Stimulated activated CD8-positive, alpha-beta memory T cell treated with anti-CD3 and anti-CD28 coated beads, Interleukin-7, amount 100 ng/mL, for 1 hour (primary cell): ENCODE results near the gene NELL1.
"Not testable (repeated sequence)": the region's sequence is repeated elsewhere in the genome, so short reads cannot be mapped to it uniquely, and the experiment has no call there.

Experiments used
- DNase-seq, 2 donors: peaks; one replicate each; pipeline ENCODE4 v3.0.0-alpha.2; 2020; ENCODE audit warnings: low read depth in 2 of 2

The NELL1 gene

DNA sequence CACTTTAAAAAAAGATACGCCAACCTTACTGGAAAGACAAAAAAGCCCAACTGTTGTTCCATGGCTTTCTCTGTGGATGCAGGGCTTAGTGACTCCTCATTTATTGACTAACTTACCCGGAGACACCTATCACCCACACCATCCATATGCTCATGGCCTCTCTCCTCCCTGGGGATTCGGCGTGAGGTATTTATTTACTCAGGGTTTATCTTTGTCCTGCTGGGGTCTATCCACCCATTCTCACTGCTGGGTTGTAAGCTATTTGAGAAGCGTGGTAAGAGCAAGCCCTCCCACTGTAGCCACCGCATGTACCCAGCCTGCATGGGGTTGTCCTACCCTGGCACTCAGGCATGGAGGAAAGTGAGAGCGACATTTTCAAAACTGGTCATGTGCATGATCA, 93.6 kb downstream of the NELL1 start:
- DNase-seq = no peak

DNA sequence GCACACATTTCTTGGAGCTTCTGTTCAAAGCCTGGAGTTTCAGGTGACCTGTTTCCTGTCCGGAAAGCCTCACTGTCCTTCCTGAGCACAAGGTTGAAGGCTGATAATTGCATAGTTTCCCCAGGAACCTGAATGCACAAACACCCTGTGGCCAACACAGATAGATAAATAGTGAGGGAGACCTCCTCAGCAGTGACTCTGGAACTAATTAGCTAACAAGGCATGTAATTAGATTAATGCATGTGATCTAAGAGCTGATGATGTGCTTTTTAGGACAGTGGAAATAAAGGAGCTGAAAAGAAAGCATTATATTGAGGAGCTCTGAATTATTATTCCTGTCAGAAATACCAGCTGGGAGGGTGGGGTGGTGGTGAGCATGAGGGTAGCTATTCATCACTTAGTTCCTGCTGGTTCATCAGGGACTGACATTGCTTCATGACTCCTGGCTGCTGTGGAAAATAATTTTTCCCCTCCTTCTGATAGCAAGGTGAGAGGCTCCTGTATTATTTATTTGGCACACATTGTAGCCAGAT, 101.1 kb downstream of the NELL1 start:
- no peak for DNase-seq

DNA sequence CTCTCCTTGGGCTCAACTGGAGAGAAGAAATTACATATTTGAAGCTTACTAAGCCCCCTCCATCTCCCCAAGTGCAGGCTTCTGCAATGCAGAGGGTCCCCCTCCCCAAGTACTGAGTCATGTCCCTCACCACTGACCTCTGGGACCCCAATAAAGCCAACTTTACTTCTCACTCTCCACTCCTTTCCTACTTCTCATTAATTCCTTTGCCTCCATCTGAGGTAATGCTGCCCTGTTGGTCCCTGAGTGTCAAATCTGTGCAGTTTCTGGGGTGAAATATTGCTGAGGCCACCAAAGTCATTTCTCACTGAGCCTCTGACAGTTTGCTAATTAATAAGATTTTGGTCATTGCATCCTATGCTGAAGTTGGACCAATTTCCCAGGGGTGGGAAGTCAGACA, 101.6 kb downstream of the NELL1 start:
- no peak for DNase-seq

DNA sequence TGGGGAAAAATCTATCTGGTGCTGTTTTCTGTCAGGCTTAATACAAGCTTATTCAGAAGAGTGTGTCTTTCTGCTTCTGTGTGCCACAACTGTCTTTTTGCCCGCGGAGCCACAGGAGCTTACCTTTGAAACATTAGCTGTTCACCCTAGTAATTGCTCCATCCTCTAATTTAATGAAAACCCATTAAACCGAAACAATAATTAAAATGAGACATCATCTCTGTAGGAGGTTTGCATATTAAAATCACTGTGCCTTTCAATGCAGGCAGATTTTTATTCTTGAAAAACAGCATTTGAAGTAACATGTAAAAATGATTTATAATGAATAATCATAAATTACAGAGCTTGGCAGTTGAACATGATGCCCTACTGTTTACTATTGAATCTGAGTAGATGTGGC, 102.3 kb downstream of the NELL1 start:
- no peak for DNase-seq

DNA sequence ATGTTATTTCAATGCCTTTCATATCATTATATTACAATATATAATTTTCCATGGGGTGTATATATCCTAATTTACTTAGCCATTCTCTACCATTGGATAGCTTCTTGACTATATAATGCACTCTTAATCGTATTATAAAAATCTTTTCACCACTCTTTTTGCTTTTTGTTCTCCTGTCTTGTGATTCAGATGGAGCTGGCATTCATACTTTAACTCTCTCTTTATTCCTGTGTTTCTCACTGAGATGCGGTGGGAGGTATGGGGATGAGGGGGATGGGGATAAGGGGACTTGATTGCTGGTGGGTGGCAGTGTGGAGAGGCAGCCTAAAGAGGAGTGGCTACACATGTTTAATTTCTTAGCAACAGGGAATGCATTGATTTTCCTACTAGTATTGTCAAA, 105.9 kb downstream of the NELL1 start:
- no peak for DNase-seq

DNA sequence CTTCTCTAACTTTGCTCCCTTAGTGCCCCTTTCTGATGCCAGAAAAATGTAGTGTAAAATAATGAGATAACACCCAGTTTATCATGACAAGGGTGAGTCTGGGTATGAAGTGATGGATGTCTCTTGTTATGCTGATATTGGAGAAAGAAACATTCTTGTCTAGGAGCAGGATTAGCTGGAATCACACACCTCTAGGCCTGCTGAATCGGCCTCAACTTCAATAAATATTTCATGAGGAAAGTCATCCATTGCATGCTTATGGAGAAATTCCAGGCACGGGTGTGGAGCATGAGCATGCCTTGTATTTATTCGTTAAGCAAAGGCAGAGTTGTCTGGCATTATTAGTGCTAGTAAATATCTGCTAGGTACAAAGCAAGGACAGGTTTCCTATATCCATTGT, 113.4 kb downstream of the NELL1 start:
- DNase-seq = no peak

DNA sequence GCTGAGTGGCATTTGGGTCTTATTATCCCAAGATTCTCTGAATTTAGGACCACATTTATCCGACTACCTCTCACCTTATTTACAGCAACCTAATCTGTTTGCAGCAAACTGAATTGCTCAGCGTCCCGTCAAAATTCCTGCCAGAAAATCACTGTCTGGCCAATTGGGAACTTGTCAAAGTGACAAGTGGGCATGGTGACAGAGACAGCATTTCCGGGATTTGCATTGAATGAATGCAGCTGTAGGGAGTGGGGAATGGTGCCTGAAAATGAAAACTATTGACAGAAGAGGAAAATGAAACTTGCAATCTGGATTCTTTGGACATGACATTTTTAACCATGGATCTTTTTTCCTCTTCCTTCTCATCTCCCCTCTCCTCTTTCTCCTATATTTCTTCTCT, 113.8 kb downstream of the NELL1 start:
- DNase-seq = no peak

DNA sequence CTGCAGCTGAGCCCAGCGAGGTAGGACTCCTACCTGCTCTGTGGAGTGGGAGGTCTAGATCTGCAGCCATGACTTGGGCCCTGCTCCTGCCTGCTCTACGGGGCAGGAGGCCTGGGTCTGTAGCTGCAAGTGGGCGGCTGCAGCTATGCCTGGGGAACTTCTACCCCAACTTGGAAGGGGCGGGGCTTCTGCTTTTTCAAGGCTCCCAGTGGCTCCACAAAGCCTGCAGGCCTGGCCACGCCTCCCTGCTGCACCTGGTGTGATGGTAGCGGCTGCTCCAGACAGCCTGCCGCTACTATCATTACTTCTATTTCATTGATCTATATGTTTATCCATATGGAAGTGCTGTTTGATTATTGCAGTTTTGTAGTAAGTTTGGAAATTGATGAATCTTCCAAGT, 121.2 kb downstream of the NELL1 start:
- DNase-seq = no peak

DNA sequence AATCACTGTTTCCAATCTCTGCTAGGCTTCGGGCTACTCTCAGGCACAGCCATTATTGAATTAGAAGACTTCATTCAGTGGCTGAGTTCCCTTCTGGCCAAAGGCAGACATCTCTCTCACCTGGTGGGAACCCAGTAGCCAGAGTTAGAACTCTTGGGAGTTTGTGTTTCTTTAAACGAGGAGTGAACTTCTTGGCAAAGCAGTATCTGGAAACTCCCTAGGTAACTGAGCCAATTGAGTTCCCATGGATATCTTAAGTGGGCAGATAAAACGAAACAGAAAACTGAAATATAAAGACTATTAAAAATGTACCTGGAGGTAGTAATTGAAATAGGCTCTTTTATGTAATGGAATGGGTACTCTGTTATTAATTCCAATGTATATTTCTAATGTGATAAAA, 125.6 kb downstream of the NELL1 start:
- DNase-seq = no peak

DNA sequence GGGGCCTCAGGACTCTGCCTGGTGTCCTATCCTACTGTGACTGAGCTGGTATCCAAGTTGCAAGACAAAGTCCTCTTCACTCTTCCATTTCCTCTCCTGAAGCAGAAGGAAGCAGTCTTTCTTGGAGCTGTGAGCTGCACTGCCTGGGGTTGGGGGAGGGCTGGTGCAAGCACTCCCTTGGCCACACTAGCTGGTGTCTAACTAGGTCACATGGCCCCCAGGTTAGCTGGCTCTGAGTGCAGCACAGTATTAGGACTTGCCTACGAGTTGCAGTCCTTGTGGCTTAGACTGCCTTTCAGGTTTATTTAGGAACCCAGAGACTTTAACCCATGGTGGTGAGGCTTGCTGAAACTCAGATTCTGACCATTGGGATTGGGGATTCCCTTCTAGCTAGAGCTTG, 138.9 kb downstream of the NELL1 start:
- DNase-seq = no peak

DNA sequence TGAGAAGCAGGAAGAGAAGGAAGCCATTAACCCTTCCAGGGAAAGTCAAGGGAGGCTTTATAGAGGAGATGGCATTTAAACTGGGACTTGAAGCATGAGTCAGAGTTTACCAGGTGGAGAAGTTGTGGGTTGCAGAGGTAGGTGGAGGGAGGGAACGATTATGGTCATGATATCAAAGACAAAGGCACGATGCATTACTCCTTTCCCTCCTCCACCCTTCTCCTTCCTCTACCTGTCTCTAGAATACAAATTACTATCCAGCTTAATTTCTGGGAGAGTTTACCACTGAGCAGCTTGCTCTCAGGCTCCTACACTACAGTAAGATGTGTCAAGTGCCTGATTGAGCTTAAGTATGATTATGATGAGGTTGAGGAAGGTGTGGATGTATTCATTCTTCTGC, 151.7 kb downstream of the NELL1 start:
- DNase-seq = no peak

DNA sequence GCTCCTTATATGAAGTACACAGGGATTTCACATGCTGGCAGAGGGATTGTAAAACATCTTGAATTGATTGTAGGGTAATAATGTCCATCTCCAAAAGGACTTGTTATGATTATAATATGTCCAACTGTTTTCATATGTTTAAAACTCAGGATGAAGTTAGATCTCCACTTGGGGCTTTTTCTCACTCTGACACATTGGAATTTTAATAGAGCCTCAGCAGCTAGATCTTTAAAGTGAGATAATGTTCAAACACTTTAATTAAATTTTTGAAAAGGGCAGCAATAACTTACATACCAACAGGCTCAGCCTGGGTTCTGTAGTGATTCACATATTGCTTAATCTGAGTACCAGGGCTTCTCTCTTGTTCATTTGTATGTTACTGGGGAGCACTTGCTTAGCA, 152.1 kb downstream of the NELL1 start:
- DNase-seq = no peak

DNA sequence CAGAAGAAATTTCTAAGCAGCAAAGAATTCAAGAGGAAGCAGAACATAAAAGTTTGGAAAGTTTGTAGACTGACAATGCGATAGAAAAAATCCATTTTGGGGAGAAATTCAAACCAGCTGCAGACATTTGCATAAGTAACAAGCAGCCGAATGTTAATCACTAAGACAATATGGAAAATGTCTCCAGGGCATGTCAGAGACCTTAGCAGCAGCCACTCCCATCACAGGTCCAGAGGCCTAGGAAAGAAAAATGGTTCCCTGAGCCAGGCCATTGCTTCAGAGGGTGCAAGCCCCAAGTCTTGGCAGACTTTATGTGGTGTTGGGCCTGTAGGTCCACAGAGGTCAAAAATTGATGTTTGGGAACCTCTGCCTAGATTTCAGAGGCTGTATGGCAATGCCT, 155.4 kb downstream of the NELL1 start:
- DNase-seq = no peak

DNA sequence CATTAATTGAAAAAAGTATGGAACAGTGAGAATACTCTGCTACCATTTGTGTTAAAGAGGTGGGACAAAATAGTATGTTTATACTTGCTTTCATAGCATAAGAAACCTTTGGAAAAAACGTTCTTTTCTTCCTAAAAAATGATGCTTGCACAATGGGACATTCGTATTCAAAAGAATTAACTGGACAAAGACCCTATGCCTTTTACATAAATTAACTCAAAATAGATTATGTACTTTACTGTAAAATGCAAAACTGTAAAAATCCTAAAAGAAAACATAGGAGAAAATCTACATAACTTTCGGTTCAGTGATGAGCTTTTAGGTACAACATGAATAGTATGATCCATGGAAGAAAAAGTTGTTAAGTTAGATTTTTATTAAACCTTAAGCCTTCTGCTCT, 166.2 kb downstream of the NELL1 start:
- DNase-seq = no peak

DNA sequence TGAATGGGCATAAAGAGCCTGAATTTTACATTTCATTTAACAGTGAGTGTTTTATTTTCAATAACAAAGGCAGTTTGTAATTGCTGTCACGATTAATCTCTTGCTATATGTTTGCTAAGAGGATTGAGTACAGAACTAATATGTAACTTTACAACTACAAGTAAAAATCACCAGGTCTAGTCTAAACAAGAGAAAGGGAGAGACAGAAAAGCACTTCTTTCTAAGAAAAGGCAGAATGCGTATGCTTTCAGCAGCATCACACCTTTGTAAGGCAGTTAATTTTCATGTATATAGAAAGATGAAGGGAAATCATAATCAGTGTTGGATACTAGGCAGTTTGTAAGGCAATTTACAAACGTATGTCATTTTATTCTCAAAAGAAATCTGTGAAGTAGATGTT, 169.8 kb downstream of the NELL1 start:
- no peak for DNase-seq

DNA sequence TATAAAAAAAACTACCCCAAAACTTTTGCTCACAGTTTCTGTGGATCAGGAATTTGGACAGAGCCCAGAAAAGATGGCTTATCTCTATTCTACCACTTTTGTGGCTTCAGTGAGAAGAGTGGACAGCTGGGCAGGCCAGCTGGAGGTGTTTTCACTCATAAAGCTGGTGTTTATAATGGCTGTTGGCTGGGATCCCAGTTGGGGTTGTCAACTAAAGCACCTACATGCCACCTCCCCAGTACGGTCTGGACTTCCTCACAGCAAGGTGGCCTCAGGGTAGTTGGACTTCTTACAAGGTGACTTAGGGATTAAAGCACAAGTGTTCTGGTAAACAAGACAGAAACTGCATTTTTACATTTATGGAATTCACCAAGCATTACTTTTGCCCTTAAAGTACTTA, 171.0 kb downstream of the NELL1 start:
- no peak for DNase-seq

DNA sequence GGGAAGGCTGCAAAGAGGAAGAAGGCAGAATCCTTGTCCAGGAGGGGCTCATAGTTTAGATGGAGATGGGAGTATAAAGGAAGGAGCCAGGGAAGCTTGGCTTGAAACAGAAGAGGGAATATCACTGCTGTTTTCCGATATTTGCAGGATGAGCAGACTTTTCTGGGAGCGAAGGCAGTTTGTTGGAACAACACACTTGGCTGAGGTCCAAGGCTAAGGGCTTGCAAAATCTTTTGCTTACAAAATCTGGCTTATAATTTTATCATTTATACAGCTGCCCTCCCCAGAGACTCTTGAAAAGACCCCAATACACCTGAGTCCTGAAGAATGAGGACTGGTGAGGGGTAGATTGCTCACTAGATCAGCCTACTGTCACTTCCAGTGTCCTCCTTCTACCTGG, 174.8 kb downstream of the NELL1 start:
- DNase-seq = no peak

DNA sequence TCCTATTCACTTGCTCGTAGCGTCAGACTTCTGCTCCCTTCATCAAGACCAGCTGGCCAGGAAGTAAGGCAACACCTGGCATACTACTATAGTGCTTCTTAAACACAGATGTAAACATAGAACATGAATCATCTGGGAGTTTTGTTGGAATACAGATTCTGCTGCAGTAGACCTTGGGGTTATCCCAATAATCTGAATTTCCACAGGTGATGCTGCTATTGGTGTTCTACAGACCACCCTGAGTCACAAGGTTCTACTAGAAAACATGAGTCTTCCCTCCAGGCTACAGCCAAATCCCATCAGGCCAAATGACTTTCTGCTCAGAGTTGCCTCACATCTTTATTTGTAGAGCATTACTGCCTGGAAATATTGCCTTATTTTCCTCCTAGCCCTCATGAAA, 175.2 kb downstream of the NELL1 start:
- DNase-seq = no peak

DNA sequence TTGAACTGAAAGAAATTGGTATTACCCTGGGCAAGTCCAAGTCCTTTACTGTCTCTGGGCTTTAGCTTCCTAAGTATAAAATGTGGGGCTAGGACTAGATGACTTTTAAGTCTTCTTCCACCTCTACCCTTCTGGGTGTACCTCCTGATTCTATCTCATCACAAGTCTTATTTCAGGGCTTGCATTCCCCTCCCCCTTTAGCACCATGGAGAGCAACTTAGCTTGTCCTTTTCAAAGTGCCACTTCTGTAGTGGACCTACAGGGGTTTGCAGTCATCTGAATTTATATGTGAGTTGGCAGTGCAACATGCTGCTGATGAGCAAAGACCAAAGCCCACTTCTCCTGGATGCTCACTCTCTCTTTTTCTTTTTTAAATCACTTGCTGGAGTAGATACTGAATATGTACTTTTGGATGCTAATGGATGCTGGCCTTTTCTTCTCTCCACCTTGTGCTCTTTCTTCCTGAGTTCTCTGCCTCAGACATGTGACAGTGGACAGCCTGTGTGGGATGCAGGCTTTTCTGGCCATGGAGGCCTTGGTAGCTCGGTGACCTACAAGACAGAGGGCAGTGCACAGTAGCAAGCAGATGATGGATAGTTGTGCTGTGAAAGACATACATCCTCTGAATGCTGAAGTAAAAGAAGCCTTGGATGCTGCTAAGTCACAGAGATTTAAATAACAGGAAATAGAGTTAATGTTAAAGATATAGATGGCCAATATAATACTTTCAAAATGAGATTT, 185.0 kb downstream of the NELL1 start:
- no peak for DNase-seq

DNA sequence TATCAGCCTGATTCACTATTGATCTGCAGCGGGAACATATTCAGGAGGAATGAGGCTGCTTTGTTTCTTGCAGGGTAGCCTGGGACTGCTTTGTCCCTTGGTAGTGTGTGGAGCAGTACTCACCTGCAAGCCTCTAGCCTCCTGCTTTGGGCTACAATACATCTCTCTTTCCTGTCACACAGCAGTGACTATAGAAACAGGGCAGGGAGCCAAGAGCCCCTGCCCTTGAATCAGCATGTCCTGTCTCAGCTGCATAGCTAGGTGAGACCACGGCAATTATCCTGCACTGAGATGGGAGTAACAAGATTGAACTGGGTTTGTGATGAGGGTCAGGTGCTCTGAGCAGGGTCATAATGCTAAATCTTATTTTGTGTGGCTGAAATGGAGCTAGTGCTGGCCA, 191.9 kb downstream of the NELL1 start:
- DNase-seq = no peak

DNA sequence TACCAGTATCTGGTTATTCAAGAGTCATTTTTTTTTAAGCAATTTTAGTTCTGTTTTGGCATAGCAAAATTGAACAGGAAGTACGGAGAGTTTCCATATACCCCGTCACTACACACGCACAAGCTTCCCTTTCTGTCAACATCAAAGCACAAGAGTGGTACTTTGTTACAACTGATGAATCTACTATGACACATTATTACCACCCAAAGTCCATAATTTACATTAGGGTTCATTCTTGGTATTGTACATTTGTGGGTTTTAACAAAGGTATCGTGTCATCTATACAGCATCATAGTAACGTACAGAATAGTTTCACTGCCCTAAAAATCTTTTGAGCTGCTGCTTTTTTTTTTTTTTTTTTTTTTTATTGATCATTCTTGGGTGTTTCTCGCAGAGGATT, 192.9 kb downstream of the NELL1 start:
- DNase-seq = not testable (repeated sequence)

DNA sequence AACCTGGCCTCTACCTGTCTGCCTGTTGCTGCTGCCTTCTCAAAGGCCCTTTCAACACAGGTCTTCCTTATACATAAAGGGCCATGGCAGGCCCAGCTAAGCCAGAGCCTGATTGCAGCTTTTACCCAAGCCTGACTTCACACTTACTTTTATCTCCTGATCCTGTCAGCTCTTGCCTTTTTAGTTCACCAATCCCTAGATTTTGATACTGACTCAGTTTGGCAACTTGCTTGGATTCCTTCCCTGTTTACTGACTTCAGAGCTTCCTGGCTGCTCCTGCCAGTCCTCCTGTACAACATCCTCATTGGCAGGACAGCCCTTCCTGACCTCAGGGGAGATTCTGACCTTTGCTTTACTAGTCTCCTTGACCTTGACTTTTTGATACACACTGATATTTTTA, 195.2 kb downstream of the NELL1 start:
- no peak for DNase-seq

DNA sequence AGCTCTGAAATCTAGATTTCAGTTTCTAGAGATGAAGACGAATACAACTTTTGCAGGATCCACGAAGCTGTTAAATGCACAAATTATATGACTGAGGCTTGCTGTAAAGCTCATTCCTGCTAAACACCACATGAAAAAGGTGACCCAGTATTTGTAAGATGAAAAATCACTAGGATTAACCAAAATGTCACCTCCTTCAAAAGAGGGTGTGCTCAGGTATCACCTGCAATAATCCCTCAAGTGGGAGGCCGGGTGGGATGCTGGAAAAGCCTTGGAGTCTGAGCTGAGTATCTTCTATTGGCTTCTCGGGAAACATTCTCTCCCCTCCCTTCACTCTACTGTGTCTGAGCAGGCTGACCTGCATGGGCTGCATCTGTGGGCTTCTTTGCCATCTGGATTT, 195.8 kb downstream of the NELL1 start:
- DNase-seq = no peak

DNA sequence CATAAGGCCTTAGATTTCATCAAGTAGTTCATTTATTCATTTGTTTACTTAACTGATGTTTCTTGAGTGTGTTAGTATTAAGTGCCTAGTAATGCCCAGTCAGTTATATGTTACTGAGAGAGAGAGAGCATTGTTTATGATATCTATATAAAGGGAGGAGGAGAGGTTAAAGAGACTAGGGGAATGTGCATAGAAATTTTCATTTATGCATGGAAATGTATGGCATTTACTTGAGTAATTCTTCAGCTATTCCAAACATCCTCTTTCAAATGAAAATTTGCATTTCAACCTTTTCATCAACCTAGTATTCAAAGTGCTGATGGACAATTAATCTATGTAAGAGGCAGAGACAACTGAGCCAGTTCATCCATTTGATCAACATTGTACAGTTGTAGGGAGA, 199.7 kb downstream of the NELL1 start:
- DNase-seq = no peak
